GM10266 (cell line): ENCODE data around the gene METTL8.
A peak's percentile ranks its signal among the peaks of the same experiment; 100 is the strongest.

Source experiments
- DNase-seq: peaks from one replicate; pipeline ENCODE4 v3.0.0; 2012; ENCODE audit errors: extremely low spot score
- TF ChIP-seq, protein P1 (sequence below): IDR thresholded peaks from 2 replicates; pipeline ENCODE4 v1.5.1; 2012; ENCODE audit warnings: mild to moderate bottlenecking, low read depth; ENCODE audit not compliant: control insufficient read depth, insufficient read depth; ENCODE audit errors: missing control alignments

METTL8 gene

DNA sequence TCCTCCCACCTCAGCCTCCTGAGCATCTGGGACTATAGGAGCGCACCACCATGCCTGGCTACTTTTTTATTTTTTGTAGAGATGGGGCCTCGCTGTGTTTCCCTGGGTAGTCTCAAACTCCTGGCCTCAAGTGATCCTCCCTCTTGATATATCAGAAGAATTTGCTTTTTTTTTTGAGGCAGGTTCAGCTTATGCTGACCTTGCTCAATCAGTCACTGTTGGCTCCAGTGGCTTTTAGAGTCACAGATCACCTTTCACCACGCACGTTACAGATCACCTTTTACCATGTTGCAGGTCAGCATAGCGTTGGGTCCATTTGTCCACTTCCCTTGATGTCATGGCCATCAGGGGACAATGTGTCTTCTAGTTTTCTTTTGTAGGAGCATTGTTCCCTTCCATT, 36.3 kb upstream of the METTL8 start:
- TF ChIP-seq, protein P1, sequence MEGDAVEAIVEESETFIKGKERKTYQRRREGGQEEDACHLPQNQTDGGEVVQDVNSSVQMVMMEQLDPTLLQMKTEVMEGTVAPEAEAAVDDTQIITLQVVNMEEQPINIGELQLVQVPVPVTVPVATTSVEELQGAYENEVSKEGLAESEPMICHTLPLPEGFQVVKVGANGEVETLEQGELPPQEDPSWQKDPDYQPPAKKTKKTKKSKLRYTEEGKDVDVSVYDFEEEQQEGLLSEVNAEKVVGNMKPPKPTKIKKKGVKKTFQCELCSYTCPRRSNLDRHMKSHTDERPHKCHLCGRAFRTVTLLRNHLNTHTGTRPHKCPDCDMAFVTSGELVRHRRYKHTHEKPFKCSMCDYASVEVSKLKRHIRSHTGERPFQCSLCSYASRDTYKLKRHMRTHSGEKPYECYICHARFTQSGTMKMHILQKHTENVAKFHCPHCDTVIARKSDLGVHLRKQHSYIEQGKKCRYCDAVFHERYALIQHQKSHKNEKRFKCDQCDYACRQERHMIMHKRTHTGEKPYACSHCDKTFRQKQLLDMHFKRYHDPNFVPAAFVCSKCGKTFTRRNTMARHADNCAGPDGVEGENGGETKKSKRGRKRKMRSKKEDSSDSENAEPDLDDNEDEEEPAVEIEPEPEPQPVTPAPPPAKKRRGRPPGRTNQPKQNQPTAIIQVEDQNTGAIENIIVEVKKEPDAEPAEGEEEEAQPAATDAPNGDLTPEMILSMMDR: no peak
- DNase-seq: no peak

GRCh38 chr2:171469176-171469575, 35.4 kb upstream of the METTL8 start:
- no peak for DNase-seq
- TF ChIP-seq, protein P1: no peak

DNA sequence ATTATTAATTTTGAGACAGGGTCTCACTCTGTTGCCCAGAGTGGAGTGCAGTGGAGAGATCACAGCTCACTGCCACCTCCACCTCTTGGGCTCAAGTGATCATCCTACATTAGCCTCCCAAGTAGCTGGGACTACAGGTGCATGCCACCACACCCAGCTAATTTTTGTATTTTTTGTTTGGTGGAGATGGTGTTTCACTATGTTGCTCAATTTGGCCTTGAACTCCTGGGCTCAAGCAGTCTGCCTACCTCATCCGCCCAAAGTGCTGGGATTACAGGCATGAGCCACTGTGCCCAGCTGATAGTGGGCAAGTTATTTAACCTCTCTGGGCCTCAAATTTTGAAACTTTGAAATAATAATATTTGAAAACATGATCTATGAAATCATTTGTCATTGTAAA, 26.7 kb upstream of the METTL8 start:
- TF ChIP-seq, protein P1: no peak
- no peak for DNase-seq

DNA sequence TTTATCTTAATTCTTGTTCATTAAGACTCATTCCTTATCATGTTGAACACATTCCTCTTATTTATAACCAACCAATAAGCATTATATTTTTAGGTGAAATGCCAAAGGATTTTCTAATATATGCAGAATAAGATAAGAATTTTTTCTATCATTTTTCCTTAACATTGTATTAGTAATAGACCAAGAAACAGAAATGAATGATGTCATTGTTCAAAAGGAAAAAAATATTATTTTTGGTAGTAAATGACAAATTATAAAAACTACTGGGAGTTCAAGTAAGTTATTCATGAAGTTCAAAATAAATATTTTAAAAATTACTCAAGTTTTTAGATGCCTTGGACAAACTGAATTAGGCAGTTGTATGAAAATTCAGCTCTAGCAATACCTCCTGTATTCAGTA, 25.7 kb upstream of the METTL8 start:
- no peak for DNase-seq
- TF ChIP-seq, protein P1: no peak

DNA sequence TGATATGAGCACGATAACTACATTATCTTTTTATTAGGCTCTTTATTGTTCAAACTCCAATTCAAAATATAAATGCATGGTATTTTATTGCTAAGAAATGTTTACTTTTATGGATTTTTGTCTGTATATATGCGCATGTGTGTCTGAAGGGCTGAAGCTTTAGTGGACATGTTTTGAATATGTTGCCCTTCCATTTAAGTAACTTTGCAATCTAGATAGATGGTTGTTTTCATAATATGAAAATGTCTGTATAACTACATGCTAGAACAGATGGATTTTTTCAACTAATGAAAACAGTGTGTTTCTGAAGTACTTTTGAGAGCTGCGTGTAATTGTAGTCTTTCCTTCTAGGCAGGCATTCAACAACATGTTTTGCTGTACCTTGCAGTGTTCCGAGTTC, 19.0 kb upstream of the METTL8 start:
- TF ChIP-seq, protein P1: no peak
- DNase-seq: no peak

- no peak for DNase-seq
- TF ChIP-seq, protein P1: no peak
Measured at GRCh38 chr2:171451074-171451473, 17.3 kb upstream of the METTL8 start.

GRCh38 chr2:171447675-171448074, 13.9 kb upstream of the METTL8 start:
- no peak for DNase-seq
- TF ChIP-seq, protein P1: peak; percentile 26

- TF ChIP-seq, protein P1: no peak
- DNase-seq: no peak
Measured at GRCh38 chr2:171441470-171441869, 7.7 kb upstream of the METTL8 start.
